ENCODE results near the gene SRP54.

GRCh38 chr14:35001621-35002020 is 18.8 kb downstream of the SRP54 start:
- TF ChIP-seq MYC (IDR thresholded peaks at IDR 0.05; ENCODE audit: borderline replicate concordance, low read length) = no peak
- no peak for TF ChIP-seq CTCF (IDR thresholded peaks at IDR 0.05)
- TF ChIP-seq RARB (CRISPR knock-in tag; IDR thresholded peaks at IDR 0.05) = no peak
- TF ChIP-seq SREBF2 (IDR thresholded peaks at IDR 0.05) = no peak
- TF ChIP-seq RAD21 (conservative IDR thresholded peaks at IDR 0.05 in 1 of 2, IDR thresholded peaks at IDR 0.05 in 1 of 2) = no peak
- no peak for TF ChIP-seq SMC3 (IDR thresholded peaks at IDR 0.05)
- no peak for TF ChIP-seq ZFP36 (IDR thresholded peaks at IDR 0.05; ENCODE audit: borderline replicate concordance, partially characterized antibody)
- no peak for TF ChIP-seq MAZ (IDR thresholded peaks at IDR 0.05; ENCODE audit: borderline replicate concordance, low read depth, low read length)
- TF ChIP-seq CEBPB (IDR thresholded peaks at IDR 0.05) = no peak
- TF ChIP-seq MAFK (IDR thresholded peaks at IDR 0.05; ENCODE audit: partially characterized antibody) = peak; percentile 93
- TF ChIP-seq EP300 (IDR thresholded peaks at IDR 0.05) = no peak

Measured in A549 (cell line).